Medulla oblongata (tissue), 1 donor: ENCODE measurements around the gene LCN1.

Source experiments
- DNase-seq: peaks from one replicate; pipeline ENCODE4 v3.0.0-alpha.2; 2015; ENCODE audit errors: extremely low spot score

Gene LCN1

DNA sequence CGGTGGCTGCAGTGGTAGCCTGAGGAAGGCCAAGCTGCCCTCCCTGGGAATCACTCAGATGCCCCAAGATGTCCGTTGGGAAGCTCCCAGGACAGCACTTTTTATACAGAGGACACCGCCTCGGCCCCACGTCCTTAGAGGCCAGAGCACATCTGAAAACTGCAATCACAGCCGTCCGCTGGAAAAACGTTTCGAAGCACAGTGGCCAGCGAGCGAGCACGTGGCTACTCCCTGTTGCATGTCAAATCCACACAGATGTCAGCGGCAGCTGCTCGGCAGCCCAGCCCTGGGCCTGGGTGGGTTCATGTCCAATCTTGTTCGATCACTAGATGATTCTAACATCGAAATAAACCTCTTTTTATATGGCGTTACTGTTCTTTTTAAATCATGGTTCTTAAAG is 32.7 kb upstream of the LCN1 start:
- no peak for DNase-seq

DNA sequence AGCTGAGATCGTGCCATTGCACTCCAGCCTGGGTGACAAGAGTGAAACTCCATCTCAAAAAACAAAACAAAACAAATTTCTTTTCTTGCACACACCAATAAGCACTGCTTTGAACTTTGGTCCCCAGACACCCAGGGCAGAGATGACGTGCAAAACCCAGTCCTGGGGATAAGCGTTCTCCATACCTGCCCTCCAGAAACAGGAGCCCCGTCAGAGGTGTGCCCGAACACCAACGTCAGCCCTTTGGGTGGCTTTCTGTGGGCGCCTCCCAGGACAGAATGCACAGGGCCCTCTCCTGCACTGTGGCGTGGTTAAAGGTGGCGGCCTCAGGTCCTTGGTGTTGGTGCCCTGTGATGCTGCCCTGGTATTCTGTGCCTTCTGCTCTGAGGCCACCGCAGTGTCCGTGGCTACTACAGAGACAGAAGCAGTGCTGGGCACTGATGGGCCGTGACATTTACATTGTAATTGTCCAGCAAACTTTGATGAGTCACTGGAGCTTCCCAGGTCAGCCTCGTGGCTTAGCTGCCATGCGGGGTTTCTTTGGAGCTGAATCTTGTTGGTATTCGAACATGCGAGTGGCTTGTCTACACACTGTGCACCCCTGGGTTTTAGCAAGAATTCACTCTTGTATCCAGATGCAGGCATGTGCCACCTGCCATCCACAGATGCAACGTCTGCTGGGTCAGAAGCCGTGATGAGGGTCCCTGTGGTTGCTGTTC is 31.9 kb upstream of the LCN1 start:
- no peak for DNase-seq

DNA sequence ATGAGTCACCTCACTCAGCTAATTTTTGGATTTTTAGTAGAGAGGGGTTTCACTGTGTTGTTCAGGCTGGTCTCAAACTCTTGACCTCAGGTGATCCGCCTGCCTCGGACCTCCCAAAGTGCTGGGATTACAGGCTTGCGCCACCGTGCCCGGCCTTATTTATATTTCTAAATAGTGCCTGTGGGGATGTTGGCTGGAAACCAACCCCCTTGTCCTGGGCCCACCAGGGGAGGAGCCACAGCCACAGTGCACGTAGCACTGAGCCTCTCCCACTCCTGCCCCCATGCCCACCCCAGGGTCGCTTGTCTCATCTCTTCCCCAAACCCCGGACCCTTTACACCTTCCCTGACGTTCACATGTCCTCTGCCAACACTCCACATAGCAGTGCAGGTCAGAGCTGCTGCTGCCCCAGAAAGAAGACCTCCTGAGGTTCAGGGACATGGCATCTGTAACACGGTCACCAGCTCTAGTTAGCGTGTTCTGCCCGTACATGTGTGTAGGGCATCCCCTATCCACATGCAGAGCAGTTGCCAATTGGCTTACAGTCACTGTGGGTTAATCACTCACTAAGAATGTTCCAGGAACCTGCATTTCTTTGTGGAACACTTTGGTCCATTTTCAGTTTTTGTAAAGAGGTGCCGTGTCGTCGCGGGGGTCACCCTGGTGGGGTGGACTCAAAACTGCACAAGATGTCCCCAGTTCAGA is 30.9 kb upstream of the LCN1 start:
- no peak for DNase-seq

DNA sequence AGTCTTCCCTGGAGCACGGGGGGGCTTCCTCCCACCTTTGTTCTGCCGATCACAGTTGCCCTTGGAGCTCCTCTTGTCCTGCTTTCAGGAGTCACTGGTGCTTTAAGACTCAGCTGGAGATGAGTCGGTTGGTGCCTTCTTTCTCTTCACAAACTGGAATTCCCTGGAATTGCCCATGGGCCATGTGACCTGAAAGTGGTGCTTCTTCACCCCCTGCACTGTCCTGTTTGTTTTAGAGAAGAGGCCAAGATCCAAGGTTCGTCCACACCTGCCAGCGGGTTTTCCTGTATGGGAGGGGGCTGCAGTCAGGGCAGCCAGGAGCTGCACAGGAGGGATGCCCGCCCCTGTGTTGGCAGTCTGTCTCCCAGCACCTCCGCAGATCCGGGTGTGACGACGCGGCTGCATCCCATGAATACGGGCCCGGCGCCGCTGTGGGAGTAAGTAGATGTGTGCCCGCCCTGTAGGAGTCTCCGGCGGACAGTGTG is 30.2 kb upstream of the LCN1 start:
- DNase-seq, result no peak

DNA sequence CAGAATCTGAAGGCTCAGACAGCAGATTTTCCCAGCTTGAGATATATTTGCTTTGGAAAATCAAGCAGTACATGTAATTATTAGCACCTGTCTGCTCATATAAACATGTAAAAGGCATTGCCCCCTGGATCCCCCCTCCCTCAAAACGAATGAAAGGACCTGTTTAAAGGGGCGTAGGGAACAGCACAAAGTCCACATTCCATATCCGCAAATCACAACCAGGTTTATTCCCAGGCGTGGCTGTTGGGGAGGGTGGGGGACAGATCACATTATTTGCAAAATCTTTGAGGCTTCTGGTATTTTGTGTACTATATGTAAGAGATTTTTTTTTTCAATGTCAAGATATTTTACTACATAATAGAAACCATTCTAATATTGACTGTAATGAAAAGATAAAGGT is 29.5 kb upstream of the LCN1 start:
- no peak for DNase-seq

DNA sequence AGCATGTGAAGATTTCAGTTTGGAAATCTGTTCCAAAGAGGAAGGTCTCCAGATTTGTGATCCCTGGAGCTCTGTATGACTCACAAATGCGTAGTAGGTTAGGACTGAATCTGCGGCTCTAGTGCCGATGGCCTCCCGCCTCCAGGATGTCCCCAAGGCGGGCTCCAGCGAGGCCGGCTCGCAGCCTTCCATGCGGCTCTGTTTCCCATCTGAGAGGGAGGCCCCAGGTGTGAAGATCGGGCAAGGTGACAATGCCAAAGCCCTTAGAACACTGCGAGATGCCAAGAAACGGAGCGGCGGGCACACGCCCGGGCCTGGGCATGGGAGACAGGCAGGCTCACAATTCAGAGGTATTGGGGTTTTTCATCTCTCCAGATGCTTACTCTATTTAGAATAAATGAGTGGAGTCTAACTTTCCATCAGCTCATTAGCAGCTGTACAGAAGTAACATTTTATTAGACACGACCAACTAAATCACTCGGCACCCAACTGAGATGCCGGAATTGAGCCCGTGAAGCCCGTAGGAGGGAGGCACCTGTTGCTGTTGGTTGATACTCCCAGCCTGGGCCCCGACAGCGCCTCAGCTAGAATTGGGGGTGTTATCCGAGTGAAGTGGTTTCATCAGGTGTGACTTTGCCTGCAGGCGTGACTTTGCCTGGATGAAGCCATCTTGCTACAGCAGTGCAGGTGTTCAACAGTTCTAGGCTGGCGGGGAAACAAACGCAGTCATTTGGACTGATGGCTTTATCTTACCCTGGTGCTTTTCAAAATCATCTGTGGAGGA is 28.2 kb upstream of the LCN1 start:
- DNase-seq, result no peak

DNA sequence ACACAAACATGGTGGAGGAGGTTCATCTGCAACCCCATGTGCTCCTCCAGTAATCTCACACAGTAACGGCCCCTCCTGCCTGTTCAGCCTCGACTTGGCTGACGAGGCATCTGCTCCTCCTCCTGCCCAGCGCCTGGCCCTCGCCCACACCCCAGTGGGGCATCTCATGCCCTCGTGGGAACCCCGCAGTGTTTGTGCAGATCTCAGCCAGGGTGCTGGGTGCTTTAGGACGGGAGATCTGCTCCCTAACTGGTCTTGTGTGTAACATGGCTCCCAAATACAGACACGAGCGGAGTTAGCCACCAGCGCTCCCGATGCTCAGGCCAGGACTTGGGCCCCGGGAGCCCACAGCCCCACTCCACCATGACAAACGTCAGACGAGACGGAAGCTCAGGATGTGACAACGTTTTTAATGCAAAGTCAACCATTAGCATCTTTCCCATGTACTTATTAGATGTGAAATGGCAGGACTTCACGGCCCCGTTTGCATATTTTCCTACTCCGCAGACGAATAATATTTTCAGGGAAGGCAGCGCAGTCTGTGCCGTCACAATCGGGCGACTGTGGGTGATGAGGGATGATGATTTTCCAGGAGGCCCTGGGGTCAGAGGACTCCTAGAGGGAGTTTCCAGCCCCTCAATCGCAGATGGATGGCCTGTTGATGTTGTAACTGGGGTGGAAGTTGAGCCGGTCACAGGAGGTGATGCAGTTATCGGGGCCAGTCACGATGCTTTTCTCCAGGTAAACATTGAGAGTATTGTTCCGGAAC is 26.3 kb upstream of the LCN1 start:
- no peak for DNase-seq

DNA sequence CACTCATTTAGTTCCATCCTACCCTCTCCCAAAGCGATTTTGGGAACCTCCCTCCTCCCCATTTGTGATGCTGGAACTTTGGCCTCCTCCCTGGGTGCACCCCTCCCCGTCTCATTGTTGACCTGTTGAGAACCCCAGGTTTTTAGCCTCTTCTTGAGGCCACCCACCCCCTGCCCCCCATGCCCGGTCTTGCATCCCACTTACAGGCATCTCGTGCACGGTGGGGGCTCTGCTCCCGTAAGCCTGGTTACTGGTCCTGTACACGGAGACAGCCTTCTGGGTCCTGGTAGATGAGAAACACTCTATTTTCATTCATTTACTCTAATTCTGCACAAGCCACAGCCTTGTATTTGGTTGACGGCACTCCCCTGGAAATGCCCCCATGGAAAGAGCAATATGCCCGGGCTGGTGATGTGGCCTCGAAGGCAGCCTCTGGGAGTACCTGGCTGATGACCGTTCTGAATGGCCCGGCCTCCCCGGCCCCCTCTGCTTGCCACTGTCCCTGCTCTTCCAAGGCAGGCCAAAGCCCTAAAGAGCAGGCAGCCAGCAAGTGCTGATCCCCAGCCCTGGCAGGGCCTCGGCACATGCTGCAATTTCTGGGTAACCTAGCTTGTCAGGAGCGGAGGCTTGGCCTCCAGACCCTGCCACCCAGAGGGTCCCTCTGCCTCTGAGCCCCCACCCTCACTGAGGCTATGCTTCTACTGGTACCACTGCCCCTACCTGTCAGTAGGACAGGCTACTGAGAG is 22.7 kb upstream of the LCN1 start:
- no peak for DNase-seq

DNA sequence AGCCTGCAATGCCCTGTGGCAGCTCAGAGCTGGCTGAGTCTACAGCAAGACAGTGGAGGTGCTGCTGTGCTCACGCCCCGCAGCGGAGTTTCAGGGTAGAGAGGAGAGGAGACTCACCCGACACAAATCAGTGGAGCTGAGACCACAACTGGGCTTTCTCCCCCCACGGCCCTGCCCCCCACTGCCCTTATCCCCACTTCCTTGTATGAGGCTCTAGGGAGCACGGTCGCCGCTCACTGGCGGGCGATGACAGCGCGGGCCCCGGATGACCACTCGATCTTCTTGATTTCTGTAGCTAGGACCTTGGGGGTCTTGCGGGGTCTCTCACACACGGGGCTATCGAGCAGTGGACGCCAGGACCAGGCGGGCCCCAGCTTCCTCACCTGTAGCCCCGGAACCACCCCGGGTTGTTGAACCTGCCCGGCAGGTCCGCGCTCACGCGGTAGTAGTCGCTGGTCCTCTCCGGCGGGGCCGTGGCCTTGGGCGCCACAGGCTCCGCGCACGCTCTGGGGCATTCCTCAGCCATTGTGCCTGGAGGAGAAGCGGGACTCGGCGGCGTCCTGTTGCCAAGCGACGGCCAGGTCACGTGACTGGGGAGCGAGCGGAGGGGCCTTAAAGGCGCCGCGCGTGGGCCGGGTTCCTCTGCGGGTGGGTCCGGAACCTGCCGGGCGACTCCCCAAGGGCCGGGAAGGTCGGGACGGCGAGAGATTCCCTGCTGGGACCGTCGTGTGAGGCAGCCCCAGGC is 21.7 kb upstream of the LCN1 start:
- DNase-seq, result peak; percentile 95

DNA sequence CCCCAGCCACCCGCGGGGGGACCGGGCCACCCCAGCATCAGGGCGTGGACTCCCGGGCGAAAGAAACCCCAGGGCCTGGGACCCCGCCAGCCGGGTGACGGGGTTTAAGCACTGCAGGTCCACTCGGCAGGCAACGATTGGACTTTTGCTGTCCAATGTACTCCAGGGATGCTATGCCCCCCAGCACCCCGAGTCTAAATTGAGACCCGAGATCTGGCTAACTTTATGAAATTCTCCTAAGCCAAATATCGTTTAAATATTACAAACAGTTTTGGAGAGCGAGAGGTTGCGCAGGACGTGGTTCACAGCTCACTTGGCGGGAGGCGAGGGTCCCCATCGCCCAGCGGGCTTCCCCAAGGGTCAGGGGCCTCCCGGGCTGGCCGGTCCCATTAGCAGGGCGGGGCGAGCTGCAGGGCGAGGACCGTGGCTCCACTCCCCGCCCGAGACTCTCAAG is 21.1 kb upstream of the LCN1 start:
- DNase-seq, result no peak

DNA sequence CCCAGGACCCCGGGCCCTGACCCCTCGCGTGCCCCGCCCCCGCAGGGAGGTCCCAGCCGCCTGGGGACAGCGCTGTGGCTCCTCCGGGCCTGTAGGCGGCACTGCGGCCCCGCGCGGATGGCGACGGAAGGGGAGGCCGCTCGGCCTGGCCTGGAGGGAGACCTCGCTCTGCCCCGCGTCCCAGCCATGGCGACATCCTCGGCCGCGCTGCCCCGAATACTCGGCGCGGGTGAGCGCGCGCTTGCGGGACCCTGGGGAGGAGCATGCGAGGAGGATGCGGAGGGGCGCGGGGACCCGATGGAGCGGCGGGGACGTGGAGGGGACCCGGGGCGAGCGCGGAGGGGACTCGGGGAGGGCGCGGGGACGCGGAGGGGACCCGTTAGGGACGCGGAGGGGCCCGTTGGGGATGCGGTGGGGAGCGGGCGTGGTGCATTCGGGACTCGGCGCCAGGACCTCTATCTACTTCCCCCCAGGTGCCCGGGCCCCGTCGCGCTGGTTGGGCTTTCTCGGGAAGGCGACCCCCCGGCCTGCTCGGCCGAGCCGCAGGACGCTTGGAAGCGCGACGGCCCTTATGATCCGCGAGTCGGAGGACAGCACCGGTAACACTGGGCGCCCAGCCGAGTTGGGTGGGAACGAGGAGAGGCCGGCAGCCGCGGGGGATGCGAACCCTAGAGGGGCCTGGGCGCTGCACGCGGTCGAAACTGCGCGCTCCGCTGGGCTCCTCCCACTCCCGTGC is 20.5 kb upstream of the LCN1 start, which contains the start of gene MRPS2:
TSS of gene MRPS2 (plus strand) at position 158 of the 736 bp plus-strand sequence. CDS start at position 187, 29 bp downstream.
- DNase-seq, result peak; percentile 90

DNA sequence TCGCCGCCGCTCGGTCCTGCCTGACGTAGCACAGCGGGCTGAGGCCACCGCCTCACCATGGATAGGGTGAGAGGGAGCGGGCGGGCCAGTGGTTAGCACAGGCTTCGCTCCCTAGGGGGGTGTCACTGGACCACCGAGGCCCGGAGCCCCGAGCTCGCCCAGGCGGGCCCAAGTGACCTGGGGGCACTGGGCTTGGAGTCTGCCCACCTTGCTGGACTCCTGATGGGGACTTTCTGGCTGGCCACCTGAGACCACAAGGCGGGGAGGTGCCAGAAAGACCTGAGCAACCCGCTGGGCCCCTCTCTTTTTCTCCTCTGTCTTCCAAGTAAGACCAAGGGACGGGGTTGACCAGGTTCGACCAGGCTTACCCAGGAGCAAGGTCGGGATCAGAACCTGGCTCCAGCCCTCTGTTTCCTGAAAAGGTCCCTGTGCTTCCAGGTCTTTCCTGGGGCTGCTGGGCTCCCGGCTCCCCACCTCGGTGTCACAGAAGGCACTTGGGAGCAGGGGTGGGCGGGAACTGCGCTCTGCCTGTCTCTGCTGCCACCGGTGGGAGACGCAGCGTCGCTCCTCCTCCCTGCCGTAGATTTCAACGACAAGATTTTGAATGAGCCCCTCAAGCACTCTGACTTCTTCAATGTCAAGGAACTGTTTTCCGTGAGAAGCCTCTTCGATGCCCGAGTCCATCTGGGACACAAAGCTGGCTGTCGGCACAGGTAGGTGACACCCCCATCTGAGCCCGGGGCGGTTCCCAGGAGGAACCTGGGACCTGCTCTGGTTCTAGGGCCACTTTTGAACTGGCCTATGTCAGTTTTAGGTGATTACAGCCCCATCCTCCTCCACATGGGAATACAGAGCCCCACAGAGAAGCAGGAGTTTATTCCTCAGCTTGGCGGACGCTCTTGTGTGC is 19.7 kb upstream of the LCN1 start:
- DNase-seq, result no peak

DNA sequence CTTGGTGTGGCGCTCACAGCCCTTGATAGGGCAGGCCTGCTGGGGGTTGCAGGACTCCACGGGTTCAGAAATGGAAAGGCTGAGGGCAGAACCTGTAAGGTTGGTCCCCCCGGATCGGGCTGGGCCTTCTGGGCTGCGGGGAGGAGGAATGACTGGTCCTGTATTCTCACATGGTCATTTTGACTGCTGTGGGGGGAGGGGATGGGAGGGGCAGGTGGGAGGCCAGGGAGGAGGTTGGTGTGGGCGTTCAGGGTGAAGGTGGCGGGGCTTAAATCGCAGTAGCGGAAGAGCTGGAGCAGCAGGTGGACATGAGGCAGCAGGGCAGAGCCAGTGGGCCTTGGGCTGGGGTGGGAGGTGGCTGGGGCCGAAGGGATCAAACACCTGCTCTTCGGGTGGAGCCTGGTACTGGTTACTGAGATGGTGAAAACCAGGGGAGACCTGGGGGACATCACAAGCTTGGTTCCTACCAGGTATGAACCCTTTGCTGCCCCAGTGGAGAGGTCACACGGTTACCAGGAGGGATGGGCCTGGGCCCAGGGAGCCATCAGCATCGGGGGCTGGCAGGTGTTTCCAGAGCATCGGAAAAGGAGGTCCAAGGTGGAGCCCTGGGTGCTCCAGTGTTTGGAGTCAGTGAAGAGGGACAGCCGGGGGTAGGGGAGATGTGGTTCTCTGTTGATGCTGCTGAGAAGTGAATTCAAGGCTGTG is 18.9 kb upstream of the LCN1 start:
- DNase-seq, result no peak

DNA sequence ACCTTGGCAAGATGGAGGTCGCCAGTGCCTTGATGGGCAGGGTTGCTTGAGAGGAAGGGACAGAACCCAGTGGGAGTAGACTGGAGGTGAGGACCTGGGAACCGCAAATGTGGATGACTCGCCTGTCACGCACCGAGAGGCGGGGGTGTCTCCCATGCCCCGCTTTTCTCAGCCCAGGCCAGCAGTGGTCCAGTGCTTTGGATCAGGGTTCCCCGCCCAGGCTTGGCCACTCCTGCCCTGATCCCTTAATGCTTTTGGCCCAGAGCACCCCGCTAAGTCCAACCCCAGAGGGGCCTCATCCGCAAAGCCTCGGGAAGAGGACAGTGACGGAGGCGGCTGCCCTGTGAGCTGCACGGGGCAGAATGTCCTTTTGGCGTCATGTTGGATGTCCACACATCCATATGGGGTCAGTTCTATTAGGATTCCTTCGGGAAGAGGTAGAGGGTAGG is 18.3 kb upstream of the LCN1 start:
- no peak for DNase-seq

DNA sequence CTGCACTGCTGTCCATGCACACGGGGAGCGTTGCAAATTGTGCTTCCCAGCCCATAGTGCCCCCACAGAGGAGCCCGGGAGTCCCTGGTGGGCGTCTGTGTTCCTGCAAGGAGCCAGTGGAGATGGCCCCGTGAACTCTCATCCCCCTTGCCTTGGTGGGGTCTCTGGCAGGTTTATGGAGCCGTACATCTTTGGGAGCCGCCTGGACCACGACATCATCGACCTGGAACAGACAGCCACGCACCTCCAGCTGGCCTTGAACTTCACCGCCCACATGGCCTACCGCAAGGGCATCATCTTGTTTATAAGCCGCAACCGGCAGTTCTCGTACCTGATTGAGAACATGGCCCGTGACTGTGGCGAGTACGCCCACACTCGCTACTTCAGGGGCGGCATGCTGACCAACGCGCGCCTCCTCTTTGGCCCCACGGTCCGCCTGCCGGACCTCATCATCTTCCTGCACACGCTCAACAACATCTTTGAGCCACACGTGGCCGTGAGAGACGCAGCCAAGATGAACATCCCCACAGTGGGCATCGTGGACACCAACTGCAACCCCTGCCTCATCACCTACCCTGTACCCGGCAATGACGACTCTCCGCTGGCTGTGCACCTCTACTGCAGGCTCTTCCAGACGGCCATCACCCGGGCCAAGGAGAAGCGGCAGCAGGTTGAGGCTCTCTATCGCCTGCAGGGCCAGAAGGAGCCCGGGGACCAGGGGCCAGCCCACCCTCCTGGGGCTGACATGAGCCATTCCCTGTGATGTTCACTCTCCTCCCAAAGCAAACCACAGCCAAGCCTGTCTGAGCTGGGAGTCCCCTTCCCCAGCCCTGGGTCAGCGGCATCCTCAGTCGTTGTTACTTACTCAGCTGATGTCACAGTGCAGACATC is 17.6 kb upstream of the LCN1 start:
- DNase-seq, result no peak
